Caco-2 (cell line): ENCODE data around the gene NKX2-3. TPM values are rescaled to one million over a fixed set of nuclear protein-coding genes. Genes with fewer than 3 reads are reported as not detected.

ENCODE experiments used
- BruUV-seq: library from RNA; stranded (reverse); fragments of 400-500 nt; replicated peaks from 2 replicates; lab custom pipeline; 2021; lab: Mats Ljungman, UMichigan
- CTCF ChIA-PET: fragments of 300-600 bp; sonication (Branson Sonifier 250); formaldehyde crosslinking; loops from one replicate; lab custom pipeline; 2022; ENCODE audit warnings: antibody characterized with exemption; lab: Charles Lee
- POLR2A ChIA-PET: fragments of 300-600 bp; sonication (Branson Sonifier 250); formaldehyde crosslinking; loops from one replicate; lab custom pipeline; 2022; ENCODE audit warnings: antibody characterized with exemption; lab: Charles Lee
- DNase-seq, 2 experiments: peaks; one replicate each; pipeline versions ENCODE4 v3.0.0 to v3.0.0-alpha.2; 2020 to 2022
- H3K27me3 ChIP-seq: replicated peaks from 2 replicates; pipeline ENCODE4 v1.6.0; 2011; ENCODE audit warnings: low read length; ENCODE audit not compliant: control insufficient read depth, insufficient read depth
- H3K36me3 ChIP-seq: 2 replicates; pipeline ENCODE4 v1.5.1; 2011; ENCODE audit warnings: low read length; ENCODE audit not compliant: control insufficient read depth, insufficient read depth
- H3K4me1 ChIP-seq: fragments of 250-450 bp; sonication (Bioruptor Pico); 2 replicates; pipeline ENCODE4 v1.5.1; 2020; ENCODE audit warnings: mild to moderate bottlenecking
- H3K4me3 ChIP-seq: 2 replicates; pipeline ENCODE4 v1.5.1; 2011; ENCODE audit warnings: low read depth, mild to moderate bottlenecking, control low read depth, low read length
- H3K9me3 ChIP-seq: fragments of 250-450 bp; sonication (Bioruptor Pico); 2 replicates; pipeline ENCODE4 v1.5.1; 2020; ENCODE audit warnings: mild to moderate bottlenecking, moderate library complexity
- H3K27ac Mint-ChIP-seq: one replicate; pipeline ENCODE4 v1.8.0; 2022; ENCODE audit warnings: mixed read lengths; ENCODE audit not compliant: unreplicated experiment
- H3K27me3 Mint-ChIP-seq: one replicate; pipeline ENCODE4 v1.8.0; 2022; ENCODE audit warnings: mixed read lengths; ENCODE audit not compliant: insufficient read depth, unreplicated experiment
- H3K36me3 Mint-ChIP-seq: one replicate; pipeline ENCODE4 v1.8.0; 2022; ENCODE audit warnings: mild to moderate bottlenecking, mixed read lengths; ENCODE audit not compliant: insufficient read depth, unreplicated experiment
- H3K4me1 Mint-ChIP-seq: one replicate; pipeline ENCODE4 v1.8.0; 2022; ENCODE audit warnings: low read depth, mixed read lengths; ENCODE audit not compliant: unreplicated experiment
- H3K4me3 Mint-ChIP-seq: one replicate; pipeline ENCODE4 v1.8.0; 2022; ENCODE audit warnings: mild to moderate bottlenecking, moderate library complexity, mixed read lengths; ENCODE audit not compliant: unreplicated experiment
- H3K9me3 Mint-ChIP-seq: one replicate; pipeline ENCODE4 v1.8.0; 2022; ENCODE audit warnings: mixed read lengths; ENCODE audit not compliant: unreplicated experiment
- CTCF ChIP-seq, 2 experiments: fragments of 200-600 bp in 1 of 2; IDR thresholded peaks; 1 replicate in 1 of 2; 2 replicates in 1 of 2; pipeline versions ENCODE4 v1.5.1 to v1.8.0; 2011 to 2022; ENCODE audit warnings: antibody characterized with exemption in 1 of 2, control low read depth in 1 of 2, inconsistent platforms in 1 of 2, low read depth in 1 of 2, low read length in 1 of 2, mild to moderate bottlenecking in 1 of 2, moderate library complexity in 1 of 2; ENCODE audit not compliant: insufficient read depth in 1 of 2, severe bottlenecking in 1 of 2, unreplicated experiment in 1 of 2
- intact Hi-C: fragments of 100-400 bp; cut with micrococcal nuclease; formaldehyde crosslinking; loops from one replicate; pipeline ENCODE4 v1.10.0; 2022; ENCODE audit not compliant: unreplicated experiment
- total RNA-seq: library from RNA; stranded (reverse); gene quantifications from 2 replicates; pipeline ENCODE4 v1.2.3, GENCODE V29; 2022

Gene NKX2-3
- total RNA-seq, 1 experiment from 2014 or later: 0.43 TPM

GRCh38 chr10:99519690-99520039 is 13.1 kb upstream of the NKX2-3 start:
- DNase-seq: no peak
- Mint-ChIP-seq H3K4me1 (peaks cover 16% of the 10 kb centered on the region), H3K27ac (no peak overlapping the region), H3K27me3 (peaks cover 19% of the 10 kb centered on the region), H3K4me3 (peak overlapping the region; percentile 70), H3K9me3 (no peaks in the 10 kb centered on the region), H3K36me3 (peaks cover 5% of the 10 kb centered on the region)
- POLR2A ChIA-PET: no interaction called here
- intact Hi-C loops: loop anchor here (1.0 kb wide), 1 partner anchor 13 kb away; the partner anchor contains the start of gene NKX2-3
- CTCF ChIA-PET: no interaction called here
- H3K4me1 ChIP-seq: peaks cover 4% of the 10 kb centered on the region
- no TSS peak for BruUV-seq
- no peaks in the 10 kb centered on the region for H3K9me3 ChIP-seq
- no peaks in the 10 kb centered on the region; the same call in 1 of the 2 replicates for H3K27me3 ChIP-seq
- TF ChIP-seq CTCF (IDR thresholded peaks at IDR 0.05; ENCODE audit: insufficient read depth in 1 of 2, low read depth in 1 of 2, low read length in 1 of 2, severe bottlenecking in 1 of 2, unreplicated experiment in 1 of 2): no peak
- H3K36me3 ChIP-seq: no peaks in the 10 kb centered on the region
- no peak overlapping the region for H3K4me3 ChIP-seq

GRCh38 chr10:99520040-99520846 is 12.5 kb upstream of the NKX2-3 start:
- H3K4me3 Mint-ChIP-seq: peak overlapping the region; percentile 70
- H3K36me3 Mint-ChIP-seq: peaks cover 5% of the 10 kb centered on the region
- peaks cover 17% of the 10 kb centered on the region for H3K4me1 Mint-ChIP-seq
- peaks cover 19% of the 10 kb centered on the region for H3K27me3 Mint-ChIP-seq
- DNase-seq: peak; percentile 27 to 52
- POLR2A ChIA-PET: no interaction called here
- intact Hi-C loops: loop anchor here (1.0 kb wide), 1 partner anchor 12 kb away; the partner anchor contains the start of gene NKX2-3
- BruUV-seq: no TSS peak
- Histone ChIP-seq H3K4me1 (peaks cover 4% of the 10 kb centered on the region), H3K9me3 (no peaks in the 10 kb centered on the region), H3K4me3 (peak overlapping the region; percentile 20; the same call in 1 of the 2 replicates), H3K36me3 (no peaks in the 10 kb centered on the region), H3K27me3 (no peaks in the 10 kb centered on the region; the same call in 1 of the 2 replicates)
- H3K9me3 Mint-ChIP-seq: no peaks in the 10 kb centered on the region
- TF ChIP-seq CTCF (IDR thresholded peaks at IDR 0.05; ENCODE audit: insufficient read depth in 1 of 2, low read depth in 1 of 2, low read length in 1 of 2, severe bottlenecking in 1 of 2, unreplicated experiment in 1 of 2): no peak
- CTCF ChIA-PET: no interaction called here
- no peak overlapping the region for H3K27ac Mint-ChIP-seq

DNA sequence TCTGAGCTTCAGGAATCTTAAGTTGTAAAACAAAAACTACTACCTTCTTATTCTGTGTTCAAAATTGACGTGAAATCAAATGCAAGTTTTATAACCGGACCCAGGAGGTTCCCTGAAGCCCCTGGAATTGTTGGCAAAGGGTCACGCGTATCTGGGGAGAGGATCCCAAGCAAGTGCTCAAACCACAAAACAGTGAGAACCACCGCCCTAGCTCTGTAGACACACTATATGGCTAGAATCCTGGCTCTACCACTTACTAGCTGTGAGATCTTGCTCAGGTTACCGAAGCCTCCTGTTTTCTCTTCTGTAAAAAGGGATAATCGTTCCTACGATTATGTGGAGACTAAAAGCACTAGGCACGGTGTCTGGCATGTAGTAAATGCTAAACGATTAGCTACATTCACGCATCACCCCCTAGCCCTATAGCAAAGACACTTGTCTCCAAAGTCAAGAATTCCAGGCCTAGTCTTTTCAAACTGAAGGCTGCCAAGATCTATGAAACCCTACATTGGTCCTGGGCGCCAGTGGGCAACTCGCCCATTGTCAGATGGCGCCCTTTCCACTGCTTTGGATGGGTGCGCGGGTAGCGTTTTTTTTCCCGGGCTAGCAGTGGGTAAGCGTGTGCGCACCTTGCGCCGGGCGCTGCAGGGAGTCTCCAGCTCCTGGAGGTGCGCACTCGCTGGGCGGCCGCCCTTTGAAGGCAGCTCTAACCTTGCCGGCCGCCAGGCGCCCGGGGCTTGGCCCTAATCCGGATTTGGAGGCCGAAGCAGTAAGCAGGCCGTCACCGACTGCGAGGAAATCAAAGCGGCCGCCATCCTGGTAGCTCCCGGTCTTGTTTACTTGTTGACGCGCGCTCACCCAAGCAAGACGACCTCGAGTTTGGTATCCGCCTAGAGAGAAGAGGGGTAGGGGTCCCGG is 11.6 kb upstream of the NKX2-3 start:
- no peaks in the 10 kb centered on the region for H3K9me3 ChIP-seq
- H3K27ac Mint-ChIP-seq: no peak overlapping the region
- H3K4me1 ChIP-seq: peaks cover 4% of the 10 kb centered on the region
- H3K4me3 ChIP-seq: peak overlapping the region; percentile 14
- no peaks in the 10 kb centered on the region for H3K36me3 ChIP-seq
- H3K27me3 Mint-ChIP-seq: peaks cover 17% of the 10 kb centered on the region
- BruUV-seq: no TSS peak
- peaks cover 17% of the 10 kb centered on the region for H3K4me1 Mint-ChIP-seq
- H3K36me3 Mint-ChIP-seq: peaks cover 5% of the 10 kb centered on the region
- H3K4me3 Mint-ChIP-seq: peak overlapping the region; percentile 91
- CTCF ChIA-PET: interaction anchor here (0.7 to 1.1 kb wide), 4 partner anchors 10 to 669 kb away, joined by 3 to 4 read pairs (median 3); no protein-coding TSS in a partner anchor
- no peak for TF ChIP-seq CTCF (IDR thresholded peaks at IDR 0.05; ENCODE audit: insufficient read depth in 1 of 2, low read depth in 1 of 2, low read length in 1 of 2, severe bottlenecking in 1 of 2, unreplicated experiment in 1 of 2)
- no peaks in the 10 kb centered on the region for H3K9me3 Mint-ChIP-seq
- DNase-seq: peak; percentile 37 to 60
- POLR2A ChIA-PET: interaction anchor here (1.0 kb wide), 1 partner anchor 90 kb away, joined by 5 read pairs; the partner anchor contains the start of gene GOT1
- intact Hi-C loops: loop anchor here (1.0 kb wide), 1 partner anchor 11 kb away; the partner anchor contains the start of gene NKX2-3
- H3K27me3 ChIP-seq: no peaks in the 10 kb centered on the region; the same call in 1 of the 2 replicates
